ENCODE results near the gene SLIT3.

GRCh38 chr5:169299663-169300467, 1.1 kb downstream of the SLIT3 start:
- TF ChIP-seq CTCF (IDR thresholded peaks at IDR 0.05; ENCODE audit: insufficient read depth, low read length, poor library complexity, severe bottlenecking) (no peak), EZH2phosphoT487 (conservative IDR thresholded peaks at IDR 0.05; ENCODE audit: low read length) (no peak)

All from SU-DHL-6 (cell line).